ENCODE measurements around the gene CACNA2D1.

The CACNA2D1 gene

GRCh38 chr7:81990395-81990794 is 453.2 kb downstream of the CACNA2D1 start:
- no peak for DNase-seq (ENCODE audit: low spot score)

GRCh38 chr7:81986723-81987470 is 456.7 kb downstream of the CACNA2D1 start:
- DNase-seq (ENCODE audit: low spot score), result peak; percentile 57

GRCh38 chr7:81983406-81983805 is 460.2 kb downstream of the CACNA2D1 start:
- no peak for DNase-seq (ENCODE audit: low spot score)

- no peak for DNase-seq (ENCODE audit: low spot score)
Measured at GRCh38 chr7:81973117-81973516, 470.5 kb downstream of the CACNA2D1 start.

GRCh38 chr7:81960026-81960425 is 483.6 kb downstream of the CACNA2D1 start:
- DNase-seq (ENCODE audit: low spot score), result no peak

- DNase-seq (ENCODE audit: low spot score), result no peak
Measured at GRCh38 chr7:81957517-81957916, 486.1 kb downstream of the CACNA2D1 start.

GRCh38 chr7:81956520-81956919 is 487.1 kb downstream of the CACNA2D1 start:
- DNase-seq (ENCODE audit: low spot score), result peak; percentile 55

- DNase-seq (ENCODE audit: low spot score), result no peak
Measured at GRCh38 chr7:81949306-81949705, 494.3 kb downstream of the CACNA2D1 start.

GRCh38 chr7:81944058-81944457 is 499.5 kb downstream of the CACNA2D1 start:
- DNase-seq (ENCODE audit: low spot score), result no peak

GRCh38 chr7:81937091-81937490 is 506.5 kb downstream of the CACNA2D1 start:
- DNase-seq (ENCODE audit: low spot score), result no peak

GRCh38 chr7:81934596-81935301 is 508.8 kb downstream of the CACNA2D1 start:
- no peak for DNase-seq (ENCODE audit: low spot score)

- DNase-seq (ENCODE audit: low spot score), result no peak
Measured at GRCh38 chr7:81932936-81933335, 510.6 kb downstream of the CACNA2D1 start.

GRCh38 chr7:81929386-81929785 is 514.2 kb downstream of the CACNA2D1 start:
- DNase-seq (ENCODE audit: low spot score), result no peak

- no peak for DNase-seq (ENCODE audit: low spot score)
Measured at GRCh38 chr7:81926154-81926553, 517.4 kb downstream of the CACNA2D1 start.

GRCh38 chr7:81925530-81925929 is 518.0 kb downstream of the CACNA2D1 start:
- no peak for DNase-seq (ENCODE audit: low spot score)

- no peak for DNase-seq (ENCODE audit: low spot score)
Measured at GRCh38 chr7:81924494-81924893, 519.1 kb downstream of the CACNA2D1 start.

GRCh38 chr7:81919494-81919893 is 524.1 kb downstream of the CACNA2D1 start:
- no peak for DNase-seq (ENCODE audit: low spot score)

GRCh38 chr7:81908220-81908619 is 535.4 kb downstream of the CACNA2D1 start:
- DNase-seq (ENCODE audit: low spot score), result no peak

- no peak for DNase-seq (ENCODE audit: low spot score)
Measured at GRCh38 chr7:81903115-81903514, 540.5 kb downstream of the CACNA2D1 start.

GRCh38 chr7:81902536-81902935 is 541.0 kb downstream of the CACNA2D1 start:
- no peak for DNase-seq (ENCODE audit: low spot score)

Measured in SK-N-DZ (cell line).